WI38 (cell line): ENCODE data around the gene VIPR2.
"Not testable (repeated sequence)": the region's sequence is repeated elsewhere in the genome, so short reads cannot be mapped to it uniquely, and the experiment has no call there.

Source experiments
- H3K4me3 ChIP-seq: 2 replicates; pipeline ENCODE4 v1.5.1; 2011; ENCODE audit warnings: low read depth, mild to moderate bottlenecking, control low read depth, low read length
- TF ChIP-seq, protein P1 (sequence below): IDR thresholded peaks from 2 replicates; pipeline ENCODE4 v1.5.1; 2012; ENCODE audit warnings: low read depth, mild to moderate bottlenecking, control low read depth, low read length

The VIPR2 gene

DNA sequence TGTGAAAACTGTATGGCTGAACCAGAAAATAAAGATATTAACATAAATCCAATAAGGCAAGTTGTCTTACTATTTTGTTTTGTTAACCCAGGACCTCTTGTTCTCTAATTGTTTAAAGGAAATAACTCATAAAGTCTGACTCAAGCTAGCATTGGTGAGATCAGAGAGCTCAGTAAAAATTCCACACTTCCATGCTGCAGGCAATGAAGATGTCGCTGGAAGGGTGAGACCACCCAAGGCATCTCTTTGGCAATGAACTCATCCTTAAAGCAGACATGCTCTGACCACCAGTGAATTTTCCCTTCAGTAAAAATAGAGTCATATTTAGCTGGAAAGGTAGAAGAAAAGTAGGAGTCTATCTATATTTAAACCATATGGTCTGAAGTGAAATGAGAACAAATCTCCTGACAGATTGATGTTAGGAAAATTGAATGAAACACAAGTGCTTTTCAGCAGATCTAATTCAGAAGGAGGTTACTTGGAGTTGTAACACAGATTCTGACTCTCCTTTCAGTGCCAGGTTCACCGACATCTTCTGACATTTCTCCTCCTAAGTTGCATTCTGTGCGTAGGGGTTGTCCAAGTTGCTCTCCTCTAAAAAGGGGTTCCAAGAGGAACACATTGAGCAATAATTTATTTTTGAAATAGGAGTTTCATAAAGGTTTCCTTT lies 32.8 kb upstream of the VIPR2 start:
- TF ChIP-seq, protein P1, sequence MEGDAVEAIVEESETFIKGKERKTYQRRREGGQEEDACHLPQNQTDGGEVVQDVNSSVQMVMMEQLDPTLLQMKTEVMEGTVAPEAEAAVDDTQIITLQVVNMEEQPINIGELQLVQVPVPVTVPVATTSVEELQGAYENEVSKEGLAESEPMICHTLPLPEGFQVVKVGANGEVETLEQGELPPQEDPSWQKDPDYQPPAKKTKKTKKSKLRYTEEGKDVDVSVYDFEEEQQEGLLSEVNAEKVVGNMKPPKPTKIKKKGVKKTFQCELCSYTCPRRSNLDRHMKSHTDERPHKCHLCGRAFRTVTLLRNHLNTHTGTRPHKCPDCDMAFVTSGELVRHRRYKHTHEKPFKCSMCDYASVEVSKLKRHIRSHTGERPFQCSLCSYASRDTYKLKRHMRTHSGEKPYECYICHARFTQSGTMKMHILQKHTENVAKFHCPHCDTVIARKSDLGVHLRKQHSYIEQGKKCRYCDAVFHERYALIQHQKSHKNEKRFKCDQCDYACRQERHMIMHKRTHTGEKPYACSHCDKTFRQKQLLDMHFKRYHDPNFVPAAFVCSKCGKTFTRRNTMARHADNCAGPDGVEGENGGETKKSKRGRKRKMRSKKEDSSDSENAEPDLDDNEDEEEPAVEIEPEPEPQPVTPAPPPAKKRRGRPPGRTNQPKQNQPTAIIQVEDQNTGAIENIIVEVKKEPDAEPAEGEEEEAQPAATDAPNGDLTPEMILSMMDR: no peak
- H3K4me3 ChIP-seq: no peak overlapping the region

DNA sequence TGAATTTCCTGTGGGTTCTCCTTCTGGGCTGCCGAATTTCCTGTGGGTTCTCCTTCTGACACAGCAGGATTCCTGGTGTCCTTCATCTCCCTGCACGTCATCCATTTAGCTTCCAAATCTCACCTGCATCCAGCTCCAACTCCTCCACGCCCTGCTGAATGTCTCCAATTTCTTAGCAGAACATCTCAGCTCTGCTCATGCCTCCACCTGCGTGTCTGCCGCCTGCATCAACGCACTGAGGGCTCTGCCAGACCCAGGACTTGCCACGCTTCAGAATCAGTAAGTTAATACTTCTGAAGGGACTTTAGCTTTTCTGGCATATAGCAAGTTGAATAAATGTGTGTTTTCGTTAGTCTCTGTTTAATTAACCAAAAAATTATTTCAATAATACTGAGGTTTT lies 31.1 kb upstream of the VIPR2 start:
- no peak overlapping the region for H3K4me3 ChIP-seq
- TF ChIP-seq, protein P1: no peak

DNA sequence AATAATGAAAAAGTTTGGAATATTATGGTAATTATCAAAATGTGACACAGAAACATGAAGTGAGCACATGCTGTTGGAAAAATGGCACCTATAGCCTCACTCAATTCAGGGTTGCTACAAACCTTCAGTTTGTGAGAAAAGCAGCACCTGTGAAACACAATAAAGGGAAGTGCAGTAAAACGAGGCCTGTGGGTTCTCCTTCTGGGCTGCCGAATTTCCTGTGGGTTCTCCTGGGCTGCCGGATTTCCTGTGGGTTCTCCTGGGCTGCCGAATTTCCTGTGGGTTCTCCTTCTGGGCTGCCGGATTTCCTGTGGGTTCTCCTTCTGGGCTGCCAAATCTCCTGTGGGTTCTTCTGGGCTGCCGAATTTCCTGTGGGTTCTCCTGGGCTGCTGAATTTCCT lies 30.4 kb upstream of the VIPR2 start:
- not testable (repeated sequence) for H3K4me3 ChIP-seq

DNA sequence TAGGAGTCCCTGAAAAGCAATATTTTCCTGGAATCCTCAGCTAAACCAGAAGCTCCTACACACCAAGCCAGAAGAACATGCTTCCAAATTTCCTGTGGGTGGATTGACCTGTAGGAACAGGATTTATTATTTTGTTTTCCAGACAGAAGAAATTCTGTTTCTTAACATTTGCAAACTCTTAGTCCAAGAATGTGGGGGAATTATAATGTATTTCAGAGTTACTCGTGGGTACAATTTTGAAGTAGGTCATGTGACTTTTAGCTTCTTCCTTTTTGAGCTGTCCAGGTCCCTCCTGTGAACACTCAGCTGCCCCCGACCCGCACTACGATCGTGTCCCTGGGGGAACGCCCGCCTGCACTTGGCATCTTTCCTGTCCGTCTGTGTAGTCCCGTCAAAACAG lies 27.7 kb upstream of the VIPR2 start:
- H3K4me3 ChIP-seq: no peak overlapping the region

DNA sequence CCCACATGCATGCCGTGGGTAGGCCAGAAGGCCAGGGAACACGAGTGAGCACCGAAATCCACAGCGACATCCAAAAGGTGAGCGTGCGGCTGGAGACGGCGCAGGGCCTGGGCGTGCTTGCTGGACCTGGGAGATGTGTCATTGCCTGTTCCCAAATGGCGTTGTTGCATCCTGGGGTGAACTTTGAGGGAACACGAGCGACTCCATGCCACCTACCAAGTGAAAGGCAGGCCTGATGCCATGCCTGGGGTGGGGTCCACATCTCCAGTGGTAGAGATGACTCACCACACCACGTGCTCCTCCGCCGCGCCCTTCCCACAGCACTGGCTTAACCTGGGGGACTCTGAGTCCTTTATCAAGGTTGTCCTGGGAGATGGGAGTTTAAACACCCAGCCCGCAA lies 24.7 kb upstream of the VIPR2 start:
- TF ChIP-seq, protein P1: no peak

More for the DNA sequence above, 27.7 kb upstream of the VIPR2 start:
- TF ChIP-seq, protein P1: no peak

DNA sequence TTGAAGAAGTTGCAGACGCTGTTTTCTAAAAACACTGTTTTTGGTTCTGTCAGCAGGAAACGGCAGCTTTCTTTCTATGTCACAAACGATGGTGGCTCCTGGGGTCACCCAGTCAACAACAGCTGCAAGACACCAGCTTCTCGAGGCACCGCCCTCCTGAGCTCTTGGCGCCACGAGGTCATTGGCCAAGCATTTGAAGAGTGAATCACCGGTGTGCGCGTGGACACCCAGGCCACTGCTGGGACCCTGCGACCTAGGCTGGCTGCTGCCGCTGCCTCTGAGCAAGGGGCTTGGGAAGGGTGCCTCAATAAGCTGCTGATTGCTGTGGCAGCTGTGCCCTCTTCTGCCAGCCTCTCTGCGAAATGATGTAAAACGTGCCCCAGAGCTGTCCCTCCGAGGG lies 22.5 kb upstream of the VIPR2 start:
- TF ChIP-seq, protein P1: no peak
- H3K4me3 ChIP-seq: no peak overlapping the region

More for the DNA sequence above, 24.7 kb upstream of the VIPR2 start:
- no peak overlapping the region for H3K4me3 ChIP-seq

DNA sequence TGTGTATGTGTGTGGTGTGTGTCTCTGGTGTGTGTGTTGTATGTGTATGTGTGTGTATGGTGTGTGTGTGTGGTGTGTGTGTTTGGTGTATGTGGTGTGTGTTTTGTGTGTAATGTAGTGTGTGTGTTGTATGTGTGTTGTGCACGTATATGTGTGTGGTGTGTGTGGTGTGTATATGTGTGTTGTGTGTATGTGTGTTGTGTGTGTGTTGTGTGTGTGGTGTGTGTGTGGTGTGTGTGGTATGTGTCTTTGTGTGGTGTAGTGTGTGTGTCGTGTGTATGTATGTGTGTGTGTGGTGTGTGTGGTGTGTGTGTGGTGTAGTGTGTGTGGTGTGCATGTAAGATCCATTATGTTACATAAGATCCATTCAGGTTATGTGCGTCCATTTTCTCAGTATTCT lies 21.9 kb upstream of the VIPR2 start:
- TF ChIP-seq, protein P1: no peak
- H3K4me3 ChIP-seq: no peak overlapping the region

DNA sequence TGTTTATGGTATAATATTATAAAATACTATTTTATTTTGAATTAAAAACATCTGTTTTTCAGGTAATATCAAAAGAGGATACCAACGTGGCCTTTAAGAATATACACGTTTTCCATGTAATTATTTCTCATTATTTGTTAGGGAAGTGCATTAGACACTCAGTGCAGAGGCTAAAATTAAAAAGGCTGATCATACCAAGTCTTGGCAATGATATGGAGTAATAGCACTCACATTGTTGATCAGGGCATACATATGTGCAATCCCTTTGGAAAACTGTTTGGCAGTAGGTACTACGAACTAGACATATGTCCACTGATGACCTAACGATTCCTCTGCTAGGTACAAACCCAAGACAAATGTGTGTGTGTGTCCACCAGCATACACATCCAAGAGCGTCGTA lies 20.7 kb upstream of the VIPR2 start:
- H3K4me3 ChIP-seq: no peak overlapping the region
- TF ChIP-seq, protein P1: no peak

DNA sequence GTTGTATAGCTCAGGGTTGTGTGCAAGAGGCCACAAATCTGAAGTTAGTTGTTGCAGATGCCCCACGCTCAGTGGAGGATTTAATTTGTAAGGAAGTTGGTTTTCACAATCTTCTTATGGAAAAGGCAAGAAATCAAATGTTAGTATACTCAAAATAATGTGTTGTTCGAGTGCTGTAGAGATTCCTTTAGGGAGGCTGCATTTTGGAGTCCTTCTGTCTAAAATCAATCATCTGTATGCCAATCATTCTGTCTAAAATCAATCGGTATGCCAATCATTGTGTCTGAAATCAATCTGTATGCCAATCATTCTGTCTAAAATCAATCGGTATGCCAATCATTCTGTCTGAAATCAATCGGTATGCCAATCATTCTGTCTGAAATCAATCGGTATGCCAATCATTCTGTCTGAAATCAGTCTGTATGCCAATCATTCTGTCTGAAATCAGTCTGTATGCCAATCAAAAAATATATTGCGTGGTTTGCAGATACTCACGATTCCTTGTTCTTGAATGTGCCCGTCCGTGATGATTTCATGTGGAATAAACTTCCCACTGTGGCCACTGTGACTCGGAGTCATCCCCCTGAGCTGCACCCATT lies 19.1 kb upstream of the VIPR2 start:
- H3K4me3 ChIP-seq: not testable (repeated sequence)

DNA sequence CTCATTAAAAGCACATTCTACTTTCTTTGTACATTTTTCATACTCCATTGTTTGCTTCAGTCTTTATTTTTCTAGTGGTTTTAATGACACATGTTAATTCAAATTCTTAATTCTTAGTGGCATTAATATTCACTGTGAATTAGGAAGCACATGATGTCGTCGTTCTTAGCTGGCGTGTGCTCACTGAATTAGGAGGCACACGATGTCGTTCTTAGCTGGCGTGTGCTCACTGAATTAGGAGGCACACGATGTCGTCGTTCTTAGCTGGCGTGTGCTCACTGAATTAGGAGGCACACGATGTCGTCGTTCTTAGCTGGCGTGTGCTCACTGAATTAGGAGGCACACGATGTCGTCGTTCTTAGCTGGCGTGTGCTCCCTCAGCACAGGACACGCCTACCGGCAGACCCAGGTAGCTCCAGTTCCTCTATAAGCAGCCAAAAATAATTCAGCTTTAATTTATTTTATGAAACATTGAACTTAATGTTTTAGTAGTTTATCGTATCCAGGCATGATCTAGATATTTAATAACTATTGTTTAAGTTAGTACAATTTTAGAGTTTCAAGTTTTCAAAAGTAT lies 17.5 kb upstream of the VIPR2 start:
- not testable (repeated sequence) for H3K4me3 ChIP-seq
